ENCODE measurements around the gene NLRP5.
"Not testable (repeated sequence)": the region's sequence is repeated elsewhere in the genome, so short reads cannot be mapped to it uniquely, and the experiment has no call there.

The NLRP5 gene

GRCh38 chr19:55986487-55986886 lies at the start of gene NLRP5:
TSS of gene NLRP5 (plus strand) at chr19:55986775.
- no peak for DNase-seq
- in situ Hi-C loops (cut with MboI; ENCODE audit: low pct_unique_long_range_greater_than_20kb, low sequenced_read_pairs), result no loop called here

GRCh38 chr19:55939206-55939605 lies 47.4 kb upstream of the NLRP5 start:
- in situ Hi-C loops (cut with MboI; ENCODE audit: low pct_unique_long_range_greater_than_20kb, low sequenced_read_pairs), result no loop called here
- DNase-seq, result no peak

- DNase-seq, result no peak
- in situ Hi-C loops (cut with MboI; ENCODE audit: low pct_unique_long_range_greater_than_20kb, low sequenced_read_pairs), result no loop called here
Measured at GRCh38 chr19:55940306-55940705, 46.3 kb upstream of the NLRP5 start.

GRCh38 chr19:55947532-55947931 lies 39.0 kb upstream of the NLRP5 start, which contains the start of gene NLRP8:
TSS of gene NLRP8 (plus strand) at chr19:55947832.
- DNase-seq, result no peak
- in situ Hi-C loops (cut with MboI; ENCODE audit: low pct_unique_long_range_greater_than_20kb, low sequenced_read_pairs), result no loop called here

- DNase-seq; in situ Hi-C loops (cut with MboI; ENCODE audit: low pct_unique_long_range_greater_than_20kb, low sequenced_read_pairs): not testable (repeated sequence)
Measured at GRCh38 chr19:55950566-55950965, 36.0 kb upstream of the NLRP5 start.

GRCh38 chr19:55956431-55956830 lies 30.1 kb upstream of the NLRP5 start:
- DNase-seq, result no peak
- in situ Hi-C loops (cut with MboI; ENCODE audit: low pct_unique_long_range_greater_than_20kb, low sequenced_read_pairs), result no loop called here

GRCh38 chr19:55958356-55958755 lies 28.2 kb upstream of the NLRP5 start:
- DNase-seq, result no peak
- in situ Hi-C loops (cut with MboI; ENCODE audit: low pct_unique_long_range_greater_than_20kb, low sequenced_read_pairs), result no loop called here

- in situ Hi-C loops (cut with MboI; ENCODE audit: low pct_unique_long_range_greater_than_20kb, low sequenced_read_pairs), result no loop called here
- no peak for DNase-seq
Measured at GRCh38 chr19:55959996-55960675, 26.4 kb upstream of the NLRP5 start.

GRCh38 chr19:55962186-55962585 lies 24.4 kb upstream of the NLRP5 start:
- no peak for DNase-seq
- in situ Hi-C loops (cut with MboI; ENCODE audit: low pct_unique_long_range_greater_than_20kb, low sequenced_read_pairs), result no loop called here

- in situ Hi-C loops (cut with MboI; ENCODE audit: low pct_unique_long_range_greater_than_20kb, low sequenced_read_pairs), result no loop called here
- DNase-seq, result no peak
Measured at GRCh38 chr19:55973982-55974381, 12.6 kb upstream of the NLRP5 start.

- in situ Hi-C loops (cut with MboI; ENCODE audit: low pct_unique_long_range_greater_than_20kb, low sequenced_read_pairs), result no loop called here
- DNase-seq, result no peak
Measured at GRCh38 chr19:55980415-55980814, 6.2 kb upstream of the NLRP5 start.

GRCh38 chr19:55985254-55985653 lies 1.3 kb upstream of the NLRP5 start:
- in situ Hi-C loops (cut with MboI; ENCODE audit: low pct_unique_long_range_greater_than_20kb, low sequenced_read_pairs), result no loop called here
- DNase-seq, result no peak

GRCh38 chr19:55990831-55991230 lies 4.3 kb downstream of the NLRP5 start:
- DNase-seq, result no peak
- in situ Hi-C loops (cut with MboI; ENCODE audit: low pct_unique_long_range_greater_than_20kb, low sequenced_read_pairs), result no loop called here

GRCh38 chr19:55993492-55993891 lies 6.9 kb downstream of the NLRP5 start:
- in situ Hi-C loops (cut with MboI; ENCODE audit: low pct_unique_long_range_greater_than_20kb, low sequenced_read_pairs), result no loop called here
- DNase-seq, result no peak

GRCh38 chr19:56014765-56015164 lies 28.2 kb downstream of the NLRP5 start:
- in situ Hi-C loops (cut with MboI; ENCODE audit: low pct_unique_long_range_greater_than_20kb, low sequenced_read_pairs), result no loop called here

GRCh38 chr19:56015756-56016155 lies 29.2 kb downstream of the NLRP5 start:
- DNase-seq, result peak; percentile 14
- in situ Hi-C loops (cut with MboI; ENCODE audit: low pct_unique_long_range_greater_than_20kb, low sequenced_read_pairs), result no loop called here

More at GRCh38 chr19:56014765-56015164, 28.2 kb downstream of the NLRP5 start:
- DNase-seq, result no peak

- in situ Hi-C loops (cut with MboI; ENCODE audit: low pct_unique_long_range_greater_than_20kb, low sequenced_read_pairs); DNase-seq: not testable (repeated sequence)
Measured at GRCh38 chr19:56019325-56019724, 32.8 kb downstream of the NLRP5 start.

GRCh38 chr19:56020355-56020975 lies 33.9 kb downstream of the NLRP5 start:
- DNase-seq; in situ Hi-C loops (cut with MboI; ENCODE audit: low pct_unique_long_range_greater_than_20kb, low sequenced_read_pairs): not testable (repeated sequence)

- DNase-seq, result no peak
- in situ Hi-C loops (cut with MboI; ENCODE audit: low pct_unique_long_range_greater_than_20kb, low sequenced_read_pairs), result no loop called here
Measured at GRCh38 chr19:56026769-56027168, 40.2 kb downstream of the NLRP5 start.

- in situ Hi-C loops (cut with MboI; ENCODE audit: low pct_unique_long_range_greater_than_20kb, low sequenced_read_pairs), result no loop called here
- DNase-seq, result no peak
Measured at GRCh38 chr19:56053596-56053995, 67.0 kb downstream of the NLRP5 start.
